Left lung (tissue), 10 donors: ENCODE results near the gene BRD2. TPM values are rescaled to one million over a fixed set of nuclear protein-coding genes. Genes with fewer than 3 reads are reported as not detected.

ENCODE experiments used
- ATAC-seq: fragments of 200-7000 bp; cut with Tn5 transposase; one replicate; pipeline ENCODE4 v1.9.1; 2020; ENCODE audit warnings: moderate library complexity
- DNase-seq, 4 donors: peaks; one replicate each; pipeline ENCODE4 v3.0.0-alpha.2; 2013 to 2020
- H3K27ac ChIP-seq, 2 donors: fragments of 200-600 bp; sonication (generic) in 1 of 2; one replicate each; pipeline versions ENCODE4 v1.5.0 to v1.8.0; 2020 to 2021
- H3K27me3 ChIP-seq, 2 donors: fragments of 200-600 bp; sonication (generic) in 1 of 2; one replicate each; pipeline versions ENCODE4 v1.5.0 to v1.8.0; 2020 to 2021
- H3K36me3 ChIP-seq, 2 donors: fragments of 200-600 bp; sonication (generic) in 1 of 2; one replicate each; pipeline versions ENCODE4 v1.5.0 to v1.8.0; 2020 to 2021
- H3K4me1 ChIP-seq, 2 donors: fragments of 200-600 bp; one replicate each; pipeline ENCODE4 v1.8.0; 2021
- H3K4me3 ChIP-seq, 2 donors: fragments of 200-600 bp; sonication (generic) in 1 of 2; one replicate each; pipeline versions ENCODE4 v1.5.0 to v1.8.0; 2020 to 2021; ENCODE audit warnings: mild to moderate bottlenecking in 1 of 2
- H3K9me3 ChIP-seq, 2 donors: fragments of 200-600 bp; sonication (generic) in 1 of 2; one replicate each; pipeline versions ENCODE4 v1.5.0 to v1.8.0; 2020 to 2021
- CTCF ChIP-seq, 2 donors: fragments of 200-600 bp; sonication (generic) in 1 of 2; IDR thresholded peaks; one replicate each; pipeline versions ENCODE4 v1.5.0 to v1.8.0; 2021; ENCODE audit warnings: antibody characterized with exemption in 2 of 2
- intact Hi-C, 2 donors: fragments of 100-400 bp; cut with DNase I; formaldehyde crosslinking; loops; one replicate each; pipeline versions ENCODE4 v1.11.2 to v1.14.2; 2022
- polyA plus RNA-seq, 6 donors: library from polyadenylated mRNA; unstranded; fragments of 120-200 nt; gene quantifications; one replicate each; pipeline ENCODE4 v1.2.1, GENCODE V29; 2013; ENCODE audit not compliant: insufficient read length in 6 of 6
- total RNA-seq, 2 donors: library from RNA; stranded (reverse); fragmentation: NEBNext Ultra II Directional; extraction: Animal tissue kit (Norgen Biotek cat#: 25700); gene quantifications; one replicate each; pipeline ENCODE4 v1.2.1, GENCODE V29; 2021
- donor health status: DM: no; HTN: yes; CAD: no.
- donor health status: DM: no; HTN: no; CAD: no.

Gene BRD2
- total and polyA plus RNA-seq, 8 donors, result 125 to 317 (median 297) TPM

- ATAC-seq (peak; percentile 97), DNase-seq (peak; percentile 67 to 92 (median 88))
- Histone ChIP-seq H3K9me3 (no peaks in the 10 kb centered on the region), H3K4me3 (peak within 1 kb of the TSS; percentile 17 to 43), H3K27ac (peak within 1 kb of the TSS; percentile 75 to 78), H3K36me3 (no peaks in the 10 kb centered on the region), H3K27me3 (no peaks in the 10 kb centered on the region), H3K4me1 (peaks cover 0 to 57% of the 10 kb centered on the region in 2 donors)
- intact Hi-C loops, result no loop called here
- peak; percentile 65 to 87 for TF ChIP-seq CTCF (IDR thresholded peaks at IDR 0.05)
Measured at GRCh38 chr6:32952817-32953739, 15.3 kb upstream of the BRD2 start, which contains the start of gene HLA-DMA. HLA-DMA (minus strand) TSS chr6:32953097; CDS start chr6:32953036, 61 bp downstream.

- Histone ChIP-seq H3K36me3 (no peaks in the 10 kb centered on the region), H3K4me3 (no peak overlapping the region), H3K9me3 (no peaks in the 10 kb centered on the region), H3K27ac (peak overlapping the region in 1 of 2 donors; percentile 78), H3K27me3 (no peaks in the 10 kb centered on the region), H3K4me1 (peaks cover 0 to 50% of the 10 kb centered on the region in 2 donors)
- no peak for ATAC-seq
- TF ChIP-seq CTCF (IDR thresholded peaks at IDR 0.05), result no peak
- intact Hi-C loops, result no loop called here
- no peak for DNase-seq
Measured at GRCh38 chr6:32953775-32954174, 14.6 kb upstream of the BRD2 start.

- no peak for TF ChIP-seq CTCF (IDR thresholded peaks at IDR 0.05)
- H3K9me3 ChIP-seq, result no peaks in the 10 kb centered on the region
- no peak for DNase-seq
- H3K4me3 ChIP-seq, result no peak overlapping the region
- ATAC-seq, result no peak
- H3K4me1 ChIP-seq, result peaks cover 0 to 45% of the 10 kb centered on the region in 2 donors
- H3K27ac ChIP-seq, result no peak overlapping the region
- intact Hi-C loops, result no loop called here
- H3K36me3 ChIP-seq, result no peaks in the 10 kb centered on the region
- no peaks in the 10 kb centered on the region for H3K27me3 ChIP-seq
Measured at GRCh38 chr6:32954267-32954666, 14.1 kb upstream of the BRD2 start.

GRCh38 chr6:32954986-32955802 lies 13.2 kb upstream of the BRD2 start:
- no peak for DNase-seq
- H3K36me3 ChIP-seq, result no peaks in the 10 kb centered on the region
- intact Hi-C loops, result no loop called here

More at GRCh38 chr6:32954986-32955802, 13.2 kb upstream of the BRD2 start:
- ATAC-seq, result no peak
- H3K27me3 ChIP-seq, result no peaks in the 10 kb centered on the region
- H3K4me3 ChIP-seq, result no peak overlapping the region
- TF ChIP-seq CTCF (IDR thresholded peaks at IDR 0.05), result peak; percentile 9 to 20
- H3K27ac ChIP-seq, result no peak overlapping the region
- H3K9me3 ChIP-seq, result no peaks in the 10 kb centered on the region
- H3K4me1 ChIP-seq, result peaks cover 0 to 38% of the 10 kb centered on the region in 2 donors
